SK-N-SH (cell line): ENCODE data around the gene STYXL1.

ENCODE experiments used
- CTCF ChIP-seq: fragments of 200-600 bp; sonication (generic); IDR thresholded peaks from 2 replicates; pipeline ENCODE4 v1.6.1; 2017; ENCODE audit warnings: antibody characterized with exemption, mild to moderate bottlenecking, moderate library complexity
- EZH2phosphoT487 ChIP-seq: fragments of 200-600 bp; sonication (generic); IDR thresholded peaks from 2 replicates; pipeline ENCODE4 v1.6.1; 2017; ENCODE audit warnings: low read depth, mixed run types, mild to moderate bottlenecking, antibody characterized with exemption, moderate library complexity, borderline replicate concordance
- MAX ChIP-seq: IDR thresholded peaks from 2 replicates; pipeline ENCODE4 v1.4.0; 2012; ENCODE audit warnings: low read depth
- RCOR1 ChIP-seq: fragments of 150-350 bp; IDR thresholded peaks from 2 replicates; pipeline ENCODE4 v1.6.1; 2017; ENCODE audit warnings: antibody characterized with exemption, low read length
- REST ChIP-seq: IDR thresholded peaks from 2 replicates; pipeline ENCODE4 v1.6.1; 2012; ENCODE audit warnings: mild to moderate bottlenecking, low read depth, low read length, moderate library complexity
- RFX5 ChIP-seq: IDR thresholded peaks from 2 replicates; pipeline ENCODE4 v1.6.1; 2012; ENCODE audit warnings: mild to moderate bottlenecking, improper control_type of control experiment, low read length
- SMC3 ChIP-seq: IDR thresholded peaks from 2 replicates; pipeline ENCODE4 v1.6.1; 2012; ENCODE audit warnings: low read depth, low read length, improper control_type of control experiment
- TAF1 ChIP-seq: IDR thresholded peaks from 2 replicates; pipeline ENCODE4 v1.6.1; 2012; ENCODE audit warnings: low read depth, mild to moderate bottlenecking, low read length, moderate library complexity, borderline replicate concordance
- TEAD4 ChIP-seq: IDR thresholded peaks from 2 replicates; pipeline ENCODE4 v1.4.0; 2012; ENCODE audit warnings: mild to moderate bottlenecking, borderline replicate concordance; ENCODE audit not compliant: insufficient read depth
- USF2 ChIP-seq: fragments of 150-350 bp; IDR thresholded peaks from 2 replicates; pipeline ENCODE4 v1.6.1; 2017; ENCODE audit warnings: antibody characterized with exemption, low read length, low read depth, borderline replicate concordance
- YY1 ChIP-seq: IDR thresholded peaks from 2 replicates; pipeline ENCODE4 v1.4.0; 2012; ENCODE audit warnings: low read depth, mild to moderate bottlenecking
- ZBTB33 ChIP-seq: IDR thresholded peaks from 2 replicates; pipeline ENCODE4 v1.4.0; 2012; ENCODE audit warnings: low read depth, borderline replicate concordance

- no peak for TF ChIP-seq USF2
- no peak for TF ChIP-seq YY1
- peak; percentile 30; the same call in 1 of the 2 replicates for TF ChIP-seq CTCF
- no peak for TF ChIP-seq TAF1
- no peak for TF ChIP-seq RFX5
- no peak for TF ChIP-seq TEAD4
- TF ChIP-seq REST, result no peak
- TF ChIP-seq ZBTB33, result no peak
- TF ChIP-seq SMC3, result no peak
- TF ChIP-seq MAX, result no peak
- no peak for TF ChIP-seq RCOR1
- no peak for TF ChIP-seq EZH2phosphoT487
These were observed 75.6 kb downstream of the STYXL1 start for GRCh38 chr7:75971961-75972763.
